Duodenal mucosa (tissue), 2 donors: Measurements from ENCODE around the gene PCLO.
"Not testable (repeated sequence)": the region's sequence is repeated elsewhere in the genome, so short reads cannot be mapped to it uniquely, and the experiment has no call there.

Experiments
- H3K27ac ChIP-seq: one replicate; pipeline ENCODE4 v1.7.0; 2013; ENCODE audit warnings: low read depth, low read length
- H3K27me3 ChIP-seq, 2 donors: one replicate each; pipeline ENCODE4 v1.7.0; 2013; ENCODE audit warnings: low read length in 2 of 2, control low read depth in 1 of 2; ENCODE audit not compliant: insufficient read depth in 2 of 2, control insufficient read depth in 1 of 2
- H3K36me3 ChIP-seq, 2 donors: one replicate each; pipeline ENCODE4 v1.7.0; 2013; ENCODE audit warnings: low read length in 2 of 2, control low read depth in 1 of 2; ENCODE audit not compliant: insufficient read depth in 2 of 2, control insufficient read depth in 1 of 2
- H3K4me1 ChIP-seq, 2 donors: one replicate each; pipeline ENCODE4 v1.7.0; 2013; ENCODE audit warnings: low read length in 2 of 2, control low read depth in 1 of 2; ENCODE audit not compliant: insufficient read depth in 2 of 2, control insufficient read depth in 1 of 2
- H3K4me3 ChIP-seq, 2 donors: one replicate each; pipeline ENCODE4 v1.7.0; 2013; ENCODE audit warnings: low read length in 2 of 2, low read depth in 1 of 2
- H3K9ac ChIP-seq, 2 donors: one replicate each; pipeline ENCODE4 v1.7.0; 2013; ENCODE audit warnings: low read length in 2 of 2, low read depth in 1 of 2
- H3K9me3 ChIP-seq, 2 donors: one replicate each; pipeline ENCODE4 v1.7.0; 2013; ENCODE audit warnings: low read length in 2 of 2, control low read depth in 1 of 2; ENCODE audit not compliant: control insufficient read depth in 1 of 2

PCLO gene

GRCh38 chr7:82945480-82945879 is 217.2 kb downstream of the PCLO start:
- no peaks in the 10 kb centered on the region for H3K27me3 ChIP-seq
- no peak overlapping the region for H3K9ac ChIP-seq
- H3K4me1 ChIP-seq, result no peaks in the 10 kb centered on the region
- H3K27ac ChIP-seq, result no peak overlapping the region
- H3K36me3 ChIP-seq, result no peaks in the 10 kb centered on the region
- no peaks in the 10 kb centered on the region for H3K9me3 ChIP-seq
- H3K4me3 ChIP-seq, result no peak overlapping the region

- Histone ChIP-seq H3K9me3 (no peaks in the 10 kb centered on the region), H3K4me1 (no peaks in the 10 kb centered on the region), H3K9ac (no peak overlapping the region), H3K27me3 (no peaks in the 10 kb centered on the region), H3K27ac (no peak overlapping the region), H3K4me3 (no peak overlapping the region), H3K36me3 (no peaks in the 10 kb centered on the region)
Observed at GRCh38 chr7:82945056-82945455, 217.6 kb downstream of the PCLO start.

DNA sequence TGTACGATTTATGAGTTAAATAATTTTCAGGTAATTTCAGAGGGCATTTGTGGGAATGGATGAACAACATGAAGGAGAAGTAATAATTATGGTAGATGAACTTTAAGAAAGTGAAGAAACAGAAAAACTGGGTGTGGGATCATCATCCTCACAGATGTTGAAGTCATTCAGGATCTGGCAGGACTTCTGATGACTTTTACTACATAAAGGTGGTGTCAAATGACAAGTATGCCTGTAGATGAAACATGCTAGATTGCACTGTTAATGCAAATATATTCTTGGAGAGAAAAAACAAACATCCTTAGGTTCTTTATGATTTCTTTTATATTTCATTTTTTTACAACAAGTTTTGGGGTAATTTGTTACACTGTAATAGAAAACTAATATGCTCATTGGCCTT is 230.2 kb downstream of the PCLO start:
- no peak overlapping the region for H3K4me3 ChIP-seq
- H3K9me3 ChIP-seq, result no peaks in the 10 kb centered on the region
- H3K36me3 ChIP-seq, result no peaks in the 10 kb centered on the region
- no peak overlapping the region for H3K27ac ChIP-seq
- H3K9ac ChIP-seq, result no peak overlapping the region
- no peaks in the 10 kb centered on the region for H3K27me3 ChIP-seq
- peaks cover 0 to 6% of the 10 kb centered on the region in 2 donors for H3K4me1 ChIP-seq

GRCh38 chr7:82926477-82926876 is 236.2 kb downstream of the PCLO start:
- Histone ChIP-seq H3K9me3 (no peaks in the 10 kb centered on the region), H3K4me3 (no peak overlapping the region), H3K36me3 (no peaks in the 10 kb centered on the region), H3K9ac (no peak overlapping the region), H3K27ac (no peak overlapping the region), H3K27me3 (no peaks in the 10 kb centered on the region), H3K4me1 (peaks cover 0 to 6% of the 10 kb centered on the region in 2 donors)

DNA sequence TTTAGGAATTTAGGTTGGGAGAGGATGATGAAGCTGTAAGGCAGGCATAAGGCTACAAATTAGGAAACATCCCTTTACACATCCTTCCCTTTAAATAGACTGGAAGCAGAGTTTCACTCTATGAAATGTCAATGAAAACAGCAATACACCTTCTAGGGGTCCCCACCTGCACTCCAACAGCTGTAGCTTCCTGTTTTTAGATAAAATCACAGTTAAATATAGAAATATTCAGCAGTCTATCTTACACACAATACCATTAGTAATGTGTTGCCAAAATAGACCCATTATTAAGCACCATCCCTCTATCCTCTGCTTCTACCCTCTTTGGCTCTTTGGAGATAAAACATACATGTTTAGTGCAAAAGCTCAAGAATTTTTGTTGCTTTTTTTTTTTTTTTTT is 237.4 kb downstream of the PCLO start:
- H3K4me1 ChIP-seq, result peaks cover 0 to 6% of the 10 kb centered on the region in 2 donors
- H3K27ac ChIP-seq, result no peak overlapping the region
- no peaks in the 10 kb centered on the region for H3K9me3 ChIP-seq
- no peaks in the 10 kb centered on the region for H3K27me3 ChIP-seq
- no peak overlapping the region for H3K9ac ChIP-seq
- no peaks in the 10 kb centered on the region for H3K36me3 ChIP-seq
- H3K4me3 ChIP-seq, result no peak overlapping the region

DNA sequence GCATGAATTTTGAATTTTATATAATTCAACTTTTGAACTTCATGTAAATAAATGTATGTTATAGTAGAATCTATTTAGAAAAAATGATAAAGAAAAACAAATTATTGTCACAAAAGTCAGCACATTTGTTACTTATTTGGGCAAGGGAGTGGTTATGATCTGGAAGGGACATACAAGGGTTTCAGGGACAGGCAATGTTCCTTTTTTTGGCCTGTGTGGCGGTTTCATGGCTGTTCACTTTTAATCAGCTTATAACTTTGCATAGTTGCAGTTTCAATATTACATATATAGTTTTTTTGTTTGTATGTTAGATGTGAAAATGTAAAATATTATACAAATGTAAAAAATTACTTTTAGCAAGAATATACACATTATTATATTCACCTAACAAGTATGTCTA is 256.2 kb downstream of the PCLO start:
- H3K9me3 ChIP-seq, result no peaks in the 10 kb centered on the region
- no peaks in the 10 kb centered on the region for H3K4me1 ChIP-seq
- no peak overlapping the region for H3K4me3 ChIP-seq
- H3K9ac ChIP-seq, result no peak overlapping the region
- no peak overlapping the region for H3K27ac ChIP-seq
- no peaks in the 10 kb centered on the region for H3K27me3 ChIP-seq
- no peaks in the 10 kb centered on the region for H3K36me3 ChIP-seq

DNA sequence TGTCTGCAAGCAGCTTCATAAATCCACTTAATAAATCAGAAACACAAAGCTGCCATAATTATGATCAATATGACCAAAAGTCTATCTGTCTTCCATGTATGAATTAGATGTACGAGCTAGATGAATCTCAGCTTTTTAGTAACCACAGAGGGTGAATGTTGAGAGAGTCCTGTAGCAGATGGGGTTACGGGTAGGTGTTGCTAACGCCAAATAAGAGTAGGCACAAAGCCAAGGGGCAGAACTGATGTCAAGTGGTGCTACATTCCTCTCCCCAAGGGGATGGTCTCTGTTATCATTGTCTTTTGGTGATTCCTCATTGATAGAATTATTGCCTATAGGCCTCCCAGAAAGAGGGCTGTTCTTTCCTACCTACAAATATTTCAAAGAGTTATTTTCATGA is 257.8 kb downstream of the PCLO start:
- H3K36me3 ChIP-seq, result no peaks in the 10 kb centered on the region
- no peak overlapping the region for H3K27ac ChIP-seq
- H3K27me3 ChIP-seq, result no peaks in the 10 kb centered on the region
- H3K9me3 ChIP-seq, result no peaks in the 10 kb centered on the region
- H3K4me3 ChIP-seq, result no peak overlapping the region
- H3K4me1 ChIP-seq, result no peaks in the 10 kb centered on the region
- H3K9ac ChIP-seq, result no peak overlapping the region

DNA sequence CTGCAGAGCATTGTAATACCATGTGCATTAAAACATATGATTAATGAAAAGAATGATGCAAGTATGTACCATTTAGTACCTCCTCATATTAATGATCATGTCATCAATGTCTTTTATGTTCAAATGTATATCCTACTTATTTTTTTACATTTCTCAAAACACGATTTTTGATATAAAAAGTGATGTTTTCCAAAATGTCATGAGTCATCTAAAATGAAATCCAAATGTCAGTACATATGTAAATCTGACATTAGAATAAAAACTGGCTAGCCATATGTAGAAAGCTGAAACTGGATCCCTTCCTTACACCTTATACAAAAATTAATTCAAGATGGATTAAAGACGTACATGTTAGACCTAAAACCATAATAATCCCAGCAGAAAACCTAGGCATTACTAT is 261.6 kb downstream of the PCLO start:
- H3K27me3 ChIP-seq, H3K4me1 ChIP-seq, H3K9ac ChIP-seq, H3K4me3 ChIP-seq, H3K36me3 ChIP-seq, H3K9me3 ChIP-seq, H3K27ac ChIP-seq: not testable (repeated sequence)

- Histone ChIP-seq H3K27me3 (no peaks in the 10 kb centered on the region), H3K9me3 (no peaks in the 10 kb centered on the region), H3K27ac (no peak overlapping the region), H3K4me3 (no peak overlapping the region), H3K36me3 (no peaks in the 10 kb centered on the region), H3K4me1 (no peaks in the 10 kb centered on the region), H3K9ac (no peak overlapping the region)
Observed at GRCh38 chr7:82897500-82897899, 265.2 kb downstream of the PCLO start.

- not testable (repeated sequence) for H3K36me3 ChIP-seq, H3K9ac ChIP-seq, H3K4me1 ChIP-seq, H3K27me3 ChIP-seq, H3K27ac ChIP-seq, H3K4me3 ChIP-seq, H3K9me3 ChIP-seq
Observed at GRCh38 chr7:82894341-82894740, 268.3 kb downstream of the PCLO start.

DNA sequence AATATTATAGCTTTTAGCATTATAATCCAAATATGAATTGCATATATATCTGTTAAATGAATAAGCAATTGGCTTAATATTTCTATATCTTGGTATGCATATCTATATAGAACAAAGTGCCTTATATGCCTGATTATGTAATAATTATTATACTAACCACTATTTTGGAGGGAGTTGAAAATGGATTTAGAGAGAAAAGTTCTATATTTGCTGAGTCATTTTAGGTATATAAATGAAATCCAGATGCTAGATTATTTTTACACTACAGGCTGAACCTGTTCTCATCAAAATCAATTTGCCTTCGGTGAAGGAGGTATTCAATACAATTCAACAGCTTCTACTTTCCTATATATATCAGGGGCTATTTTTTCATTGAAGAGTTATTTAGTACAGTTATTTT is 276.4 kb downstream of the PCLO start:
- Histone ChIP-seq H3K27me3 (no peaks in the 10 kb centered on the region), H3K4me1 (no peaks in the 10 kb centered on the region), H3K27ac (no peak overlapping the region), H3K4me3 (no peak overlapping the region), H3K9ac (no peak overlapping the region), H3K9me3 (no peaks in the 10 kb centered on the region), H3K36me3 (no peaks in the 10 kb centered on the region)
